ENCODE measurements around the gene MED14.

The MED14 gene

DNA sequence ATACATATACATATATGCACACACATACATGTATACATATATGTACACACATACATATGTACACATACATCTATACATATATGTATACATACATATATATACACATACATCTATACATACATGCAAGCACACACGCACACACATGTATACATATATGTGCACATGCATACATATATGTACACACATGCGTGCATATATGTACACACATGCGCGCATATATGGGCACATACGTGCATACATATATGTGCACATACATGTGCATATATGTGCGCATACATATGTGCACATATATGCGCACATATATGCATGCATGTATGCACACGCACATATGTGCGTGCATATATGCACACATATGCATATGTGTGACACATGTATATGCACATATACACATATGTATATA, 119.4 kb downstream of the MED14 start:
- DNase-seq (ENCODE audit: low spot score in 2 of 2) (no peak), ATAC-seq (no peak)
- no peak overlapping the region for H3K4me3 Mint-ChIP-seq
- H3K4me1 Mint-ChIP-seq = no peaks in the 10 kb centered on the region
- H3K36me3 Mint-ChIP-seq = no peaks in the 10 kb centered on the region
- no peaks in the 10 kb centered on the region for H3K9me3 Mint-ChIP-seq
- no peak overlapping the region for H3K27ac Mint-ChIP-seq

DNA sequence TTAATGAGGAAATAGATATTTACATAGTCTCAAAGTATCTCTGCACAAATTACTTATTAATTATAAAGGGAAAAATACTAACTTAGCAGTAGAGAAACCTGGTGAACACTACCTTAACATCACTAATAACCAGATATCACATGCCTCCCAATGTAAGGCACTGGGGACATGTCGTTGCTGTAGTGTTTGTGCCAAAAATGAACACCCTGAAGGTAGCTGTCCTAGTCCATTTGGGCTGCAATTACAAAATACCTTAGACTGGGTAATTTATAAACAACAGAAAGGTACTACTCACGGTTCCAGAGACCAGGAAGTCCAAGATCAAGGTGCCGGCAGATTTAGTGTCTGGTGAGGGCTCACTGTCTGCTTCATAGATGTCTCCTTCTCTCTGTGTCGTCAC, 122.8 kb downstream of the MED14 start:
- H3K27ac Mint-ChIP-seq = no peak overlapping the region
- no peaks in the 10 kb centered on the region for H3K36me3 Mint-ChIP-seq
- no peak overlapping the region for H3K4me3 Mint-ChIP-seq
- no peak for DNase-seq (ENCODE audit: low spot score in 2 of 2)
- no peaks in the 10 kb centered on the region for H3K4me1 Mint-ChIP-seq
- no peaks in the 10 kb centered on the region for H3K9me3 Mint-ChIP-seq
- ATAC-seq = no peak

DNA sequence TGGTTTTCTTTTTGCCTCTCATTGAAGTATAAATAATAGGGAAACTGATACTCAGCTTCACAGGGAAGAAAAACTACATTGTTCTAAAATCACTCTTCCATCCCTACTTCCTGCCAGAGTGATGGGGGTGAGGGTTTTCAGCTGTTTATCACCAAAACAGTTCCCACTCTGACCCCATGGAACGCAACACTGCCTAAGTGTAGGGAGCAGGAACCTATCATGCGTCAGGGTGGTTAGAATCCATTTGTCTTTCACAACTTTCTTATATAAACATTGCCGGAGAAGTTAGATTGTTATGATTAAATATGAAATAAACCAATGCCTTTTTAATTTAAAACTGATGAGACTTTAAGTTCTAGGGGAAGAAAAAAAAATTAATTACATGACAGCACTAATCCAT, 128.0 kb downstream of the MED14 start:
- Mint-ChIP-seq H3K27ac (no peak overlapping the region), H3K9me3 (no peaks in the 10 kb centered on the region), H3K36me3 (peaks cover 34% of the 10 kb centered on the region), H3K4me1 (no peaks in the 10 kb centered on the region), H3K4me3 (no peak overlapping the region)
- DNase-seq (ENCODE audit: low spot score in 2 of 2) (no peak), ATAC-seq (no peak)

DNA sequence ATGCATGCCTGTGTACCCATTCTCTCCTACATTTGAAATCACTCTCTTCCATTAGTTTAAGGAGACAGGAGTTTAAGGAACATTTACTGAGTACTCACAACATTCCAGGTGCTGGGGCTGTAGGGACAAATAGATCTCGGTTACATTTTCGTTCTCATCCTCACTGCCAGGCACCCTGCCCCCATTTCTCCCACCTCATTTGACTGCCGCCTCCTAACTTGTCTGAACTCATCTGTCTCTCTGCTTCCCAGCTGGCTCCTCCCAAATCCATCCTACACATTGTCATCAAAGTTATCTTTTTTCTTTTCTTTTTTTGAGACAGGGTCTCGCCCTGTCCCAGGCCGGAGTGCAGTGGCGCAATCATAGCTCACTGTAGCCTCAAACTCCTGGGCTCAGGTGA, 131.9 kb downstream of the MED14 start:
- H3K27ac Mint-ChIP-seq = no peak overlapping the region
- no peak for DNase-seq (ENCODE audit: low spot score in 2 of 2)
- no peaks in the 10 kb centered on the region for H3K4me1 Mint-ChIP-seq
- H3K4me3 Mint-ChIP-seq = no peak overlapping the region
- no peaks in the 10 kb centered on the region for H3K9me3 Mint-ChIP-seq
- ATAC-seq = no peak
- H3K36me3 Mint-ChIP-seq = peaks cover 73% of the 10 kb centered on the region

Measured in stimulated activated effector memory CD8-positive, alpha-beta T cell treated with anti-CD3 and anti-CD28 coated beads, Interleukin-12 subunit alpha, Interleukin-12 subunit beta, amount 100 ng/mL, for 72 hours (primary cell).